Mammary epithelial cell (primary cell): Measurements from ENCODE around the gene XPO6.

Experiments
- EZH2 ChIP-seq: IDR thresholded peaks from 2 replicates; pipeline ENCODE4 v1.6.1; 2012; ENCODE audit warnings: low read length, inconsistent platforms, borderline replicate concordance
- TF ChIP-seq, protein P1 (sequence below), 2 donors: IDR thresholded peaks in 1 of 2; conservative IDR thresholded peaks in 1 of 2; 2 replicates each; pipeline ENCODE4 v1.5.1; 2011 to 2012; ENCODE audit warnings: inconsistent platforms in 2 of 2, low read length in 2 of 2, mild to moderate bottlenecking in 2 of 2, control low read depth in 1 of 2, low read depth in 1 of 2; ENCODE audit not compliant: insufficient read depth in 1 of 2; ENCODE audit errors: extremely low read depth in 1 of 2

DNA sequence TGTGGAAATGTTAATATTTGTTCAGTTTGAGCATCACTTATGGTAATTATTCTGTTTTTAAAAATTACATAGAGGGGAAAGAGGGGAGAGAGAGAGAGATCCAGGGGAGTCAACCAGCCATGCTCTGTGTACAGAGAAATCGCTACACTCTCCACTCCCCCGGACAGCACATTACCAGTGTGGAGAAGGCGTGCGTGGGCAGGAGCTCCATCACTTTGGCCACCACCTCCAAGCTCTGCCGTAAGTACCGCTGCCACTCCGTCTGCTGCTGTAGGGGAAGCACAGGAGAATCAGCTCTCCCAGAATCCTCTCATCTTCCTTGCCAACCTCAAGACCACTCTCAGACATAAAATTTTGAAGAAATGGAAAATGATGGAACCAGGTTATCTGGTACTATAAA lies 78.1 kb downstream of the XPO6 start:
- TF ChIP-seq, protein P1, sequence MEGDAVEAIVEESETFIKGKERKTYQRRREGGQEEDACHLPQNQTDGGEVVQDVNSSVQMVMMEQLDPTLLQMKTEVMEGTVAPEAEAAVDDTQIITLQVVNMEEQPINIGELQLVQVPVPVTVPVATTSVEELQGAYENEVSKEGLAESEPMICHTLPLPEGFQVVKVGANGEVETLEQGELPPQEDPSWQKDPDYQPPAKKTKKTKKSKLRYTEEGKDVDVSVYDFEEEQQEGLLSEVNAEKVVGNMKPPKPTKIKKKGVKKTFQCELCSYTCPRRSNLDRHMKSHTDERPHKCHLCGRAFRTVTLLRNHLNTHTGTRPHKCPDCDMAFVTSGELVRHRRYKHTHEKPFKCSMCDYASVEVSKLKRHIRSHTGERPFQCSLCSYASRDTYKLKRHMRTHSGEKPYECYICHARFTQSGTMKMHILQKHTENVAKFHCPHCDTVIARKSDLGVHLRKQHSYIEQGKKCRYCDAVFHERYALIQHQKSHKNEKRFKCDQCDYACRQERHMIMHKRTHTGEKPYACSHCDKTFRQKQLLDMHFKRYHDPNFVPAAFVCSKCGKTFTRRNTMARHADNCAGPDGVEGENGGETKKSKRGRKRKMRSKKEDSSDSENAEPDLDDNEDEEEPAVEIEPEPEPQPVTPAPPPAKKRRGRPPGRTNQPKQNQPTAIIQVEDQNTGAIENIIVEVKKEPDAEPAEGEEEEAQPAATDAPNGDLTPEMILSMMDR (conservative IDR thresholded peaks at IDR 0.05 in 1 of 2, IDR thresholded peaks at IDR 0.05 in 1 of 2; ENCODE audit: extremely low read depth in 1 of 2, insufficient read depth in 1 of 2, low read depth in 1 of 2, low read length in 2 of 2), result no peak
- no peak for TF ChIP-seq EZH2
